ENCODE measurements around the gene RHBDL3.

GRCh38 chr17:32302037-32302436 lies 36.4 kb downstream of the RHBDL3 start:
- no peak for TF ChIP-seq ZNF263 (CRISPR knock-in tag; IDR thresholded peaks at IDR 0.05; ENCODE audit: low read depth)
- TF ChIP-seq, protein P1, sequence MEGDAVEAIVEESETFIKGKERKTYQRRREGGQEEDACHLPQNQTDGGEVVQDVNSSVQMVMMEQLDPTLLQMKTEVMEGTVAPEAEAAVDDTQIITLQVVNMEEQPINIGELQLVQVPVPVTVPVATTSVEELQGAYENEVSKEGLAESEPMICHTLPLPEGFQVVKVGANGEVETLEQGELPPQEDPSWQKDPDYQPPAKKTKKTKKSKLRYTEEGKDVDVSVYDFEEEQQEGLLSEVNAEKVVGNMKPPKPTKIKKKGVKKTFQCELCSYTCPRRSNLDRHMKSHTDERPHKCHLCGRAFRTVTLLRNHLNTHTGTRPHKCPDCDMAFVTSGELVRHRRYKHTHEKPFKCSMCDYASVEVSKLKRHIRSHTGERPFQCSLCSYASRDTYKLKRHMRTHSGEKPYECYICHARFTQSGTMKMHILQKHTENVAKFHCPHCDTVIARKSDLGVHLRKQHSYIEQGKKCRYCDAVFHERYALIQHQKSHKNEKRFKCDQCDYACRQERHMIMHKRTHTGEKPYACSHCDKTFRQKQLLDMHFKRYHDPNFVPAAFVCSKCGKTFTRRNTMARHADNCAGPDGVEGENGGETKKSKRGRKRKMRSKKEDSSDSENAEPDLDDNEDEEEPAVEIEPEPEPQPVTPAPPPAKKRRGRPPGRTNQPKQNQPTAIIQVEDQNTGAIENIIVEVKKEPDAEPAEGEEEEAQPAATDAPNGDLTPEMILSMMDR (IDR thresholded peaks at IDR 0.05), result no peak
- TF ChIP-seq, protein P2, sequence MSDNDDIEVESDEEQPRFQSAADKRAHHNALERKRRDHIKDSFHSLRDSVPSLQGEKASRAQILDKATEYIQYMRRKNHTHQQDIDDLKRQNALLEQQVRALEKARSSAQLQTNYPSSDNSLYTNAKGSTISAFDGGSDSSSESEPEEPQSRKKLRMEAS (CRISPR knock-in tag; IDR thresholded peaks at IDR 0.05), result no peak
- TF ChIP-seq, protein P3, sequence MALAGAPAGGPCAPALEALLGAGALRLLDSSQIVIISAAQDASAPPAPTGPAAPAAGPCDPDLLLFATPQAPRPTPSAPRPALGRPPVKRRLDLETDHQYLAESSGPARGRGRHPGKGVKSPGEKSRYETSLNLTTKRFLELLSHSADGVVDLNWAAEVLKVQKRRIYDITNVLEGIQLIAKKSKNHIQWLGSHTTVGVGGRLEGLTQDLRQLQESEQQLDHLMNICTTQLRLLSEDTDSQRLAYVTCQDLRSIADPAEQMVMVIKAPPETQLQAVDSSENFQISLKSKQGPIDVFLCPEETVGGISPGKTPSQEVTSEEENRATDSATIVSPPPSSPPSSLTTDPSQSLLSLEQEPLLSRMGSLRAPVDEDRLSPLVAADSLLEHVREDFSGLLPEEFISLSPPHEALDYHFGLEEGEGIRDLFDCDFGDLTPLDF (CRISPR knock-in tag; IDR thresholded peaks at IDR 0.05), result no peak
